ENCODE results near the gene MIER1.

MIER1 gene

DNA sequence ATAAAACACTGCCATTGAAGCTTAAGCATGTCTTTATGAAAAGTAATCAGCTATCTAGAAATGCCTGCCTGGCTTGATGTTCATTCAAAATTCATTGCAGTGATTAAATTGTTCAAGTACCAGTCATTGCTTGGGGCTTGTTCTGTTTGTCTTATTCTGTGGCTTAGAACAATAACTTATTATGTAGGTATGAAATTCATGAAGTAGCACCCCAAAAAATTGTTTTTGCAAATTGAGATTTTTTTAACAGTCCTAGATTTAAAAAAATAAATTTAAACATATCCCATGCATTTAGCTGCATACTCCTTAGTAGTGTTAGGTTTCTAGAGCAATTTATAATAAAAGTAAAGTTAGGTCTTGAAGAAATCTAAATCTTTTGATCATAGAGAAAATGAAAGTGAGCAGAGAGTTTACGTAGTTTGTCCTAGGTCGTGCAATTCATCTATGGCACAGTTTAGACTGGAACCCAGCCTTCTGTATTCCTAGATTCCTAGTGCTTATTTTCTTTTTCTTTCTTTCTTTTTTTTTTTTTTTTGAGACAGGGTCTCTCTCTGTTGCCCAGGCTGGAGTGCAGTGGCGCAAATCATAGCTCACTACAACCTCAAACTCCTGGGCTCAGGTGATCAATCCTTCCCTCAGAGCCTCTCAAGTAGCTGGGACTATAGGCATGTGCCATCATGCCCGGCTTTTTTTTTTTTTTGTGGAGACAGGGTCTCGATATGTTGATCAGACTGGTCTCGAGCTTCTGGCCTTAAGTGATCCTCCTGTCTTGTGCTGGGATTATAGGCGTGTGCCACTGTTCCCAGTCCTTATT is 9.3 kb downstream of the MIER1 start:
- TF ChIP-seq, protein P1, sequence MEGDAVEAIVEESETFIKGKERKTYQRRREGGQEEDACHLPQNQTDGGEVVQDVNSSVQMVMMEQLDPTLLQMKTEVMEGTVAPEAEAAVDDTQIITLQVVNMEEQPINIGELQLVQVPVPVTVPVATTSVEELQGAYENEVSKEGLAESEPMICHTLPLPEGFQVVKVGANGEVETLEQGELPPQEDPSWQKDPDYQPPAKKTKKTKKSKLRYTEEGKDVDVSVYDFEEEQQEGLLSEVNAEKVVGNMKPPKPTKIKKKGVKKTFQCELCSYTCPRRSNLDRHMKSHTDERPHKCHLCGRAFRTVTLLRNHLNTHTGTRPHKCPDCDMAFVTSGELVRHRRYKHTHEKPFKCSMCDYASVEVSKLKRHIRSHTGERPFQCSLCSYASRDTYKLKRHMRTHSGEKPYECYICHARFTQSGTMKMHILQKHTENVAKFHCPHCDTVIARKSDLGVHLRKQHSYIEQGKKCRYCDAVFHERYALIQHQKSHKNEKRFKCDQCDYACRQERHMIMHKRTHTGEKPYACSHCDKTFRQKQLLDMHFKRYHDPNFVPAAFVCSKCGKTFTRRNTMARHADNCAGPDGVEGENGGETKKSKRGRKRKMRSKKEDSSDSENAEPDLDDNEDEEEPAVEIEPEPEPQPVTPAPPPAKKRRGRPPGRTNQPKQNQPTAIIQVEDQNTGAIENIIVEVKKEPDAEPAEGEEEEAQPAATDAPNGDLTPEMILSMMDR (IDR thresholded peaks at IDR 0.05; ENCODE audit: low read depth, low read length, missing control alignments) = no peak
- H3K4me3 ChIP-seq (ENCODE audit: low read depth, low read length) = peak overlapping the region; percentile 38; the same call in 1 of the 2 replicates

DNA sequence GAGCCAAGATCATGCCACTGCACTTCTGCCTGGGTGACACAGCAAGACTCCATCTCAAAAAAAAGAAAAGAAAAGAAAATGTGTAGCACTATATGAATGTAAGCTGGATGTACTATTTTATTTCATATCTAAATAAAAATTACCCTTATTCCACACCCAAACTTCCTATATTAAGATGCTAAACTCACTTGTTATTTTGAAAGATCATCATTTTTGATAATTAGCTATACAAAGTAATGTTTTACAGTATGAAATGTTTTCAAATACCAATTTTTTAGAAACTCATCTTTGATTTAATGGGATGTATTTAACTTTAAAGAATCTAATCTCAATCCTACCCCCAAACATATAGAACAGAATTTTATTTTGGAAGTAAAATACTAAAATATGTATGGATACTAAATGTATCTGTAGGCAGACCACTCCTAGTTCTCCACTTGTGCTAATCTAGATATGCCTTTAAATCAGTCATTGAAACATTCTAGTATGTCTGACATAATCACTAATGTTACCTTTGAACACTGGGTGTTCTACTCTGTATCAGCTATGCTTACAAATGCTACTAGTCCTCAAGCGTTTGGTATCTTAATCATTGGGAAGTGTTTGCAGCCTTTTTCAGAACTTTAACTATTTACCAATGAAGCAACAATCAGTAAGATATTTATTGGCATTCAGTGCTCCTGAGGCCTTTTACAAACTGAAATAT is 12.9 kb downstream of the MIER1 start:
- DNase-seq (ENCODE audit: low read depth) = no peak
- no peak overlapping the region for H3K4me3 ChIP-seq (ENCODE audit: low read depth, low read length)
- TF ChIP-seq, protein P1 (IDR thresholded peaks at IDR 0.05; ENCODE audit: low read depth, low read length, missing control alignments) = no peak

More for the DNA sequence above, 9.3 kb downstream of the MIER1 start:
- no peak for DNase-seq (ENCODE audit: low read depth)

DNA sequence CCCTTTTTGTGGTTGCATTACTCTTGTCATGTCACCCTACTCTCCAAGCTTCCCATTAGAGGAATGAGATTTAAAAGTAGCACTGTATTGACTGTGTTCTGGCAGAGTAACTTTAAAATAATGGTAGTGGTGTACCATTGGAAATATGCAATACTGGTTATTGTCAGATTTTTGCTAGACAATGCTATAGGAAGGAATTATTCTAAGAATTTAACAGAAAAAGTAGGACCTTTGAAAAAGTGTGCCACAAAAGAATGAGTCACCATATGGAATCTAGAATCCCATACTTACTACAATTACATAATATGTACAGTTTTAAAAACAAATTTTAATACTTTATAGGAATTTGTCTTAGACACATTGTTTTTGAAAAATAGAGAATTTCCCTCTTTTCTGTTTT is 13.8 kb downstream of the MIER1 start:
- DNase-seq (ENCODE audit: low read depth) = no peak
- TF ChIP-seq, protein P1 (IDR thresholded peaks at IDR 0.05; ENCODE audit: low read depth, low read length, missing control alignments) = no peak
- no peak overlapping the region for H3K4me3 ChIP-seq (ENCODE audit: low read depth, low read length)

DNA sequence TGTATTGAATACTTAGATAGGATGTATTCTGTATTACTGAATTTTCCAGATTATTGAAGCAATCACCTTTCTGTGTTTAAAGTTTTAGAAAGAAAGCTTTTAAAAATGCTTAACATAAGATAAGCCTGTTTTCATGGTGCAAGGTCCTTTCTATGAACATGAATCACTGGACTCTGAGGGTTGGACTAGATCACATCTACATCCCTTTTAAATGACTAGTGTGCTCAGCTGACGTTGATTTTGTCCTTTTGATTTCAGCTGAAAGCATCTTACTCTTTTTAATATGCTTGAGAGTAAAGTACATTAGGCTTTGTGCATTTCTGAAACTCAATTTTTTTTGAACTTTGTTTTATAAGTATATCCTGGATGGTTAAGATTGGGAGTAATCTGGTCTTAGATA is 16.2 kb downstream of the MIER1 start:
- no peak overlapping the region for H3K4me3 ChIP-seq (ENCODE audit: low read depth, low read length)
- TF ChIP-seq, protein P1 (IDR thresholded peaks at IDR 0.05; ENCODE audit: low read depth, low read length, missing control alignments) = no peak
- no peak for DNase-seq (ENCODE audit: low read depth)

DNA sequence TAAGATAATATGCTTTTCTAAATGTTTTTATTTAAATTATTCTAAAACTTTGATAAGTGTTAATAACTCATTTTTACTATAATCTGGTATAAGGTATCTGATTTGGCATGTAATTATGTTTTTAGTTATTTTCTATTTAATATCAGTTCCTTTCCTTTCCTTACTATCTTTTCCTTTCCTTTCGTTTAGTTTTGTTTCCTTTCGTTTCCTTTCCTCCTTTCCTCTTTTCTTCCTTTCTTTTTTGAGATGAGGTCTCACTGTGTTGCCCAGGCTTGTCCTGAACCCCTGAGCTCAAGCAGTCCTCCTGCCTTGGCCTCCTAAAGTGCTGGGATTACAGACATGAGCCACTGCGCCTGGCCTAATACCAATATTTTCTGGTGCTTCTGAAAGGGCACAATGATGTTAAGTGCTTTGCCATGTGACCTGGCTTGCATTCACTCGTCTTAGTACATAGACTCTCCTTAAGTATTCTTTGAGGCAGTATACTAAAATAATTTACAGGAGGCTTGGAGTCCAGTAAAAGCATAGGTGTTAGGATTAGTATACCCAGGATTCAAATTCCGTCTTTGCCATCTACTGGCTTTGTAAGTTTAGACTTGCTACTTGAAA is 18.7 kb downstream of the MIER1 start:
- no peak for DNase-seq (ENCODE audit: low read depth)
- no peak overlapping the region for H3K4me3 ChIP-seq (ENCODE audit: low read depth, low read length)
- TF ChIP-seq, protein P1 (IDR thresholded peaks at IDR 0.05; ENCODE audit: low read depth, low read length, missing control alignments) = no peak

DNA sequence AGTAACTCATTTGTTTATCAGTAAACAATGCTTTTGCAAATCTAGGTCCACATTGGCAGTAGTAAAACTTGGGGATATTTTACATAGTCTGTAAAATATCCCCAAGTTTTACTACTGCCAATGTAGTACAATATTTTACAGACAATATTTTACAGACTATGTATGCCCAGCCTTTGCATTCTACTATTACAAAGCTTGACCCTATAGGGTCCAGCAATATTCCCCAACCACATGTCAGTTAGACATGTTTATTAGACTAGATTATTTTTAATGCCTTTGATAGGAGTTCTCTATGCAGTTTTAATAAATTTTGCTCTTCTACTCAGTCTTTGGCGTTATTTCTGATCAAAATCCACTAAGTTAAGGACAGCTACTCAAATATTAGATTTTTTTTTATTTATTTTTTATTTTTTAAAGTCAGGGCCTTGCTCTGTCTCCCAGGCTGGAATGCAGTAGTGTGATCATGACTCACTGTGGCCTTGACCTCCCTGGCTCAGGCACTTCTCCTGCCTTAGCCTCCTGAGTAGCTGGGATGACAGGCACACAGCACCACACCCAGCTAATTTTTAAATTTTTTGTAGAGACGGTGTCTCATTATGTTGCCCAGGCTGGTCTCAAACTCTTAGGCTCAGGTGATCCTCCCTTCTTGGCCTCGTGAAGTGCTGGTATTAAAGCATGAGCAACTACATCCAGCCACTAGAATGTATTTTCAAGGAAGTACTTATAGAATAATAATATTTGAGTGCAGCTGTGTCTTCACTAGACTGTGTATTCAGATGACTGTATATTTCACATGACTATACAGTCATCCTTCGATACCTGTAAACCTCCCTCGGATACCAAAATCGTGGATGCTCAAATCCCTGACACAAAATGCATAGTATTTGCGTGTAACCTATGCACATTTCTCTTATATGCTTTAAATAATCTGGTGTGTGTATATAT is 19.8 kb downstream of the MIER1 start:
- no peak for DNase-seq (ENCODE audit: low read depth)
- no peak overlapping the region for H3K4me3 ChIP-seq (ENCODE audit: low read depth, low read length)
- TF ChIP-seq, protein P1 (IDR thresholded peaks at IDR 0.05; ENCODE audit: low read depth, low read length, missing control alignments) = no peak
